ENCODE results near the gene ATF3.

The ATF3 gene

GRCh38 chr1:212608392-212608958 is at the start of gene ATF3:
TSS of gene ATF3 (plus strand) at chr1:212608761. CDS start at chr1:212615022, 6,261 bp downstream.
- peak; percentile 91 for FAIRE-seq

GRCh38 chr1:212559929-212560328 is 48.6 kb upstream of the ATF3 start:
- no peak for FAIRE-seq

GRCh38 chr1:212560933-212561460 is 47.6 kb upstream of the ATF3 start:
- FAIRE-seq: no peak

GRCh38 chr1:212561501-212561931 is 47.0 kb upstream of the ATF3 start:
- no peak for FAIRE-seq

- FAIRE-seq: no peak
These were observed 45.8 kb upstream of the ATF3 start for GRCh38 chr1:212562771-212563170.

GRCh38 chr1:212565079-212565478 is 43.5 kb upstream of the ATF3 start:
- no peak for FAIRE-seq

GRCh38 chr1:212565571-212566305 is 42.8 kb upstream of the ATF3 start:
- no peak for FAIRE-seq

GRCh38 chr1:212566522-212567479 is 41.8 kb upstream of the ATF3 start:
- FAIRE-seq: no peak

- no peak for FAIRE-seq
These were observed 40.9 kb upstream of the ATF3 start for GRCh38 chr1:212567638-212568037.

- FAIRE-seq: peak; percentile 7
These were observed 39.5 kb upstream of the ATF3 start for GRCh38 chr1:212568978-212569537.

- no peak for FAIRE-seq
These were observed 33.8 kb upstream of the ATF3 start for GRCh38 chr1:212574732-212575131.

GRCh38 chr1:212575333-212575732 is 33.2 kb upstream of the ATF3 start:
- peak; percentile 90 for FAIRE-seq

- FAIRE-seq: peak; percentile 17
These were observed 30.5 kb upstream of the ATF3 start for GRCh38 chr1:212578041-212578440.

GRCh38 chr1:212581034-212581433 is 27.5 kb upstream of the ATF3 start:
- FAIRE-seq: no peak

GRCh38 chr1:212582291-212582690 is 26.3 kb upstream of the ATF3 start:
- no peak for FAIRE-seq

- FAIRE-seq: no peak
These were observed 25.5 kb upstream of the ATF3 start for GRCh38 chr1:212582808-212583615.

- FAIRE-seq: no peak
These were observed 24.9 kb upstream of the ATF3 start for GRCh38 chr1:212583643-212584042.

GRCh38 chr1:212584092-212584886 is 24.3 kb upstream of the ATF3 start:
- no peak for FAIRE-seq

GRCh38 chr1:212585210-212585609 is 23.4 kb upstream of the ATF3 start:
- FAIRE-seq: no peak

GRCh38 chr1:212586206-212587015 is 22.1 kb upstream of the ATF3 start:
- FAIRE-seq: no peak

All from TTC549 (cell line).